Measurements from ENCODE around the gene CCDC91. TPM values are rescaled to one million over a fixed set of nuclear protein-coding genes. Genes with fewer than 3 reads are reported as not detected.

CCDC91 gene
- total and polyA plus RNA-seq, 2 of the 4 experiments (the other 2 are of a cell fraction) = 8.6 to 14.7 TPM

DNA sequence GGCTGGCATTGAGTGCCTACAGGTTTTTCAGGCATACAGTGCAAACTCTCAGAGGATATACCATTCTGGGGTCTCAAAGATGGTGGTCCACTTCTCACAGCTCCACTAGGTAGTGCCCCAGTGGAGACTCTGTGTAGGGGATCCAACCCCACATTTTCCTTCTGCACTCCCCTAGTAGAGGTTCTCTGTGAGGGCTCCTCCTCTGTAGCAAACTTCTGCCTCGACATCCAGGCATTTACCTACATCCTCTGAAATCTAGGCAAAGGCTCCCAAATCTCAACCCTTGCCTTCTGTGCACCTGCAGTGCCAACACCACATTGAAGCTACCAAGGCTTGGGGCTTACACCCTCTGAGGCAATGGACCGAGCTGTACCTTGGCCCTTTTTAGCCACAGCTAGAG is 179.2 kb downstream of the CCDC91 start:
- Histone ChIP-seq H3K14ac (replicated peaks; ENCODE audit: low read depth, low read length) (no peak overlapping the region), H3K56ac (ENCODE audit: extremely low read depth, insufficient read depth, low read length) (no peak overlapping the region), H3K4ac (ENCODE audit: low read depth, low read length) (no peak overlapping the region), H3K18ac (ENCODE audit: low read depth, low read length) (no peak overlapping the region), H3K4me3 (ENCODE audit: insufficient read depth, low read depth, low read length) (no peak overlapping the region), H2BK120ac (ENCODE audit: low read depth, low read length) (no peak overlapping the region), H3K9me1 (ENCODE audit: insufficient read depth, low read length) (no peaks in the 10 kb centered on the region), H2BK5ac (ENCODE audit: low read depth, low read length, poor library complexity, severe bottlenecking) (no peak overlapping the region), H3K4me1 (ENCODE audit: control insufficient read depth, insufficient read depth, low read length) (no peaks in the 10 kb centered on the region), H4K8ac (ENCODE audit: low read depth in 2 of 2, low read length in 2 of 2) (no peak overlapping the region), H3K79me1 (ENCODE audit: low read depth in 1 of 2, low read length in 2 of 2) (no peaks in the 10 kb centered on the region), H3K9ac (ENCODE audit: low read depth, low read length) (no peak overlapping the region), H3K27ac (ENCODE audit: insufficient read depth, low read length) (no peak overlapping the region), H3K27me3 (ENCODE audit: control insufficient read depth, insufficient read depth, low read length) (no peaks in the 10 kb centered on the region), H2AFZ (replicated peaks; ENCODE audit: low read length, poor library complexity) (no peak overlapping the region), H4K20me1 (ENCODE audit: insufficient read depth, low read length) (no peaks in the 10 kb centered on the region), H4K91ac (ENCODE audit: insufficient read depth, low read depth, low read length) (no peak overlapping the region), H3K36me3 (ENCODE audit: control insufficient read depth, insufficient read depth, low read length) (peaks cover 11% of the 10 kb centered on the region), H4K5ac (ENCODE audit: low read depth, low read length) (no peak overlapping the region), H2BK15ac (ENCODE audit: low read depth, low read length) (no peak overlapping the region), H3K23ac (ENCODE audit: low read depth, low read length) (no peak overlapping the region), H2BK20ac (ENCODE audit: low read depth, low read length) (no peak overlapping the region), H3K4me2 (ENCODE audit: low read depth, low read length) (no peak overlapping the region), H3K9me3 (ENCODE audit: control insufficient read depth, insufficient read depth, low read length) (peaks cover 21% of the 10 kb centered on the region), H2AK9ac (replicated peaks; ENCODE audit: low read depth, low read length, poor library complexity) (no peak overlapping the region), H2AK5ac (ENCODE audit: low read depth, low read length) (no peak overlapping the region)
- BruUV-seq (replicated peaks) = no TSS peak
- ATAC-seq (ENCODE audit: low read depth) (no peak), DNase-seq (no peak)
- dilution Hi-C loops (cut with HindIII; ENCODE audit: low sequenced_read_pairs, unreplicated experiment) (no loop called here), intact Hi-C loops (cut with micrococcal nuclease) (no loop called here), in situ Hi-C loops (cut with MboI; ENCODE audit: low sequenced_read_pairs) (no loop called here)
- CTCF ChIA-PET = no interaction called here
- POLR2A ChIA-PET (ENCODE audit: unreplicated experiment) = no interaction called here
- TF ChIP-seq MXI1 (IDR thresholded peaks at IDR 0.05; ENCODE audit: borderline replicate concordance, low read depth, low read length) (no peak), NFE2L2 (IDR thresholded peaks at IDR 0.05; ENCODE audit: low read depth, low read length) (no peak), MAZ (IDR thresholded peaks at IDR 0.05; ENCODE audit: borderline replicate concordance, low read depth, low read length) (no peak), SMC3 (IDR thresholded peaks at IDR 0.05; ENCODE audit: low read depth, low read length) (no peak), RFX5 (IDR thresholded peaks at IDR 0.05; ENCODE audit: low read depth, low read length) (no peak), MAFK (IDR thresholded peaks at IDR 0.05; ENCODE audit: low read depth, low read length) (no peak), RAD21 (IDR thresholded peaks at IDR 0.05; ENCODE audit: low read length) (no peak), CEBPB (IDR thresholded peaks at IDR 0.05; ENCODE audit: low read depth, low read length) (no peak), POLR2A (IDR thresholded peaks at IDR 0.05; ENCODE audit: low read depth, low read length) (no peak), RCOR1 (IDR thresholded peaks at IDR 0.05; ENCODE audit: insufficient replicate concordance, low read length) (no peak), FOS (IDR thresholded peaks at IDR 0.05; ENCODE audit: low read depth, low read length) (no peak), BHLHE40 (IDR thresholded peaks at IDR 0.05; ENCODE audit: low read depth, low read length) (no peak), CHD1 (IDR thresholded peaks at IDR 0.05; ENCODE audit: low read depth, low read length) (no peak)
- TF ChIP-seq, protein P1, sequence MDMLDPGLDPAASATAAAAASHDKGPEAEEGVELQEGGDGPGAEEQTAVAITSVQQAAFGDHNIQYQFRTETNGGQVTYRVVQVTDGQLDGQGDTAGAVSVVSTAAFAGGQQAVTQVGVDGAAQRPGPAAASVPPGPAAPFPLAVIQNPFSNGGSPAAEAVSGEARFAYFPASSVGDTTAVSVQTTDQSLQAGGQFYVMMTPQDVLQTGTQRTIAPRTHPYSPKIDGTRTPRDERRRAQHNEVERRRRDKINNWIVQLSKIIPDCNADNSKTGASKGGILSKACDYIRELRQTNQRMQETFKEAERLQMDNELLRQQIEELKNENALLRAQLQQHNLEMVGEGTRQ (IDR thresholded peaks at IDR 0.05; ENCODE audit: low read depth, low read length) = no peak
- TF ChIP-seq, protein P2, sequence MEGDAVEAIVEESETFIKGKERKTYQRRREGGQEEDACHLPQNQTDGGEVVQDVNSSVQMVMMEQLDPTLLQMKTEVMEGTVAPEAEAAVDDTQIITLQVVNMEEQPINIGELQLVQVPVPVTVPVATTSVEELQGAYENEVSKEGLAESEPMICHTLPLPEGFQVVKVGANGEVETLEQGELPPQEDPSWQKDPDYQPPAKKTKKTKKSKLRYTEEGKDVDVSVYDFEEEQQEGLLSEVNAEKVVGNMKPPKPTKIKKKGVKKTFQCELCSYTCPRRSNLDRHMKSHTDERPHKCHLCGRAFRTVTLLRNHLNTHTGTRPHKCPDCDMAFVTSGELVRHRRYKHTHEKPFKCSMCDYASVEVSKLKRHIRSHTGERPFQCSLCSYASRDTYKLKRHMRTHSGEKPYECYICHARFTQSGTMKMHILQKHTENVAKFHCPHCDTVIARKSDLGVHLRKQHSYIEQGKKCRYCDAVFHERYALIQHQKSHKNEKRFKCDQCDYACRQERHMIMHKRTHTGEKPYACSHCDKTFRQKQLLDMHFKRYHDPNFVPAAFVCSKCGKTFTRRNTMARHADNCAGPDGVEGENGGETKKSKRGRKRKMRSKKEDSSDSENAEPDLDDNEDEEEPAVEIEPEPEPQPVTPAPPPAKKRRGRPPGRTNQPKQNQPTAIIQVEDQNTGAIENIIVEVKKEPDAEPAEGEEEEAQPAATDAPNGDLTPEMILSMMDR (conservative IDR thresholded peaks at IDR 0.05; ENCODE audit: low read depth, low read length) = no peak
- TF ChIP-seq, protein P3, sequence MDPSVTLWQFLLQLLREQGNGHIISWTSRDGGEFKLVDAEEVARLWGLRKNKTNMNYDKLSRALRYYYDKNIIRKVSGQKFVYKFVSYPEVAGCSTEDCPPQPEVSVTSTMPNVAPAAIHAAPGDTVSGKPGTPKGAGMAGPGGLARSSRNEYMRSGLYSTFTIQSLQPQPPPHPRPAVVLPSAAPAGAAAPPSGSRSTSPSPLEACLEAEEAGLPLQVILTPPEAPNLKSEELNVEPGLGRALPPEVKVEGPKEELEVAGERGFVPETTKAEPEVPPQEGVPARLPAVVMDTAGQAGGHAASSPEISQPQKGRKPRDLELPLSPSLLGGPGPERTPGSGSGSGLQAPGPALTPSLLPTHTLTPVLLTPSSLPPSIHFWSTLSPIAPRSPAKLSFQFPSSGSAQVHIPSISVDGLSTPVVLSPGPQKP (IDR thresholded peaks at IDR 0.05; ENCODE audit: borderline replicate concordance, low read depth, low read length) = no peak
- 100% methylated on average over 1 of the region's 2 CpGs; no CpG with 5 or more reads in 1 of the 2 experiments for WGBS, 2 experiments (ENCODE audit: extremely low coverage in 2 of 2, insufficient read length in 1 of 2)

All from IMR-90 (cell line).